GM15510 (cell line): ENCODE measurements around the gene BDNF.

Experiments
- POLR2A ChIP-seq: IDR thresholded peaks from 3 replicates; pipeline ENCODE4 v1.6.1; 2011; ENCODE audit warnings: borderline replicate concordance; ENCODE audit not compliant: insufficient read length; ENCODE audit errors: extremely low read depth

BDNF gene

GRCh38 chr11:27696115-27696514 is 4.1 kb downstream of the BDNF start:
- TF ChIP-seq POLR2A: no peak

GRCh38 chr11:27694992-27695391 is 5.3 kb downstream of the BDNF start:
- no peak for TF ChIP-seq POLR2A

GRCh38 chr11:27693398-27693797 is 6.9 kb downstream of the BDNF start:
- TF ChIP-seq POLR2A: no peak

- no peak for TF ChIP-seq POLR2A
Observed at GRCh38 chr11:27692781-27693180, 7.5 kb downstream of the BDNF start.

GRCh38 chr11:27688076-27688475 is 12.2 kb downstream of the BDNF start:
- TF ChIP-seq POLR2A: no peak

GRCh38 chr11:27681664-27682063 is 18.6 kb downstream of the BDNF start:
- TF ChIP-seq POLR2A: no peak

GRCh38 chr11:27679136-27680015 is 20.9 kb downstream of the BDNF start:
- TF ChIP-seq POLR2A: no peak

- no peak for TF ChIP-seq POLR2A
Observed at GRCh38 chr11:27678242-27678641, 22.0 kb downstream of the BDNF start.

- no peak for TF ChIP-seq POLR2A
Observed at GRCh38 chr11:27677108-27677507, 23.1 kb downstream of the BDNF start.

GRCh38 chr11:27673979-27674663 is 26.1 kb downstream of the BDNF start:
- no peak for TF ChIP-seq POLR2A

GRCh38 chr11:27672836-27673464 is 27.3 kb downstream of the BDNF start:
- TF ChIP-seq POLR2A: no peak

GRCh38 chr11:27663326-27663725 is 36.9 kb downstream of the BDNF start:
- no peak for TF ChIP-seq POLR2A

GRCh38 chr11:27660171-27660570 is 40.1 kb downstream of the BDNF start:
- no peak for TF ChIP-seq POLR2A

GRCh38 chr11:27658535-27659236 is 41.6 kb downstream of the BDNF start:
- no peak for TF ChIP-seq POLR2A
